Mammary epithelial cell (primary cell): ENCODE measurements around the gene ARSK.

Experiments used
- CTCF ChIP-seq, 2 donors: IDR thresholded peaks in 1 of 2; conservative IDR thresholded peaks in 1 of 2; 2 replicates each; pipeline ENCODE4 v1.5.1; 2011 to 2012; ENCODE audit warnings: inconsistent platforms in 2 of 2, low read length in 2 of 2, mild to moderate bottlenecking in 2 of 2, control low read depth in 1 of 2, low read depth in 1 of 2; ENCODE audit not compliant: insufficient read depth in 1 of 2; ENCODE audit errors: extremely low read depth in 1 of 2
- EZH2 ChIP-seq: IDR thresholded peaks from 2 replicates; pipeline ENCODE4 v1.6.1; 2012; ENCODE audit warnings: low read length, inconsistent platforms, borderline replicate concordance

GRCh38 chr5:95624368-95624767, 69.5 kb downstream of the ARSK start:
- TF ChIP-seq CTCF (conservative IDR thresholded peaks at IDR 0.05 in 1 of 2, IDR thresholded peaks at IDR 0.05 in 1 of 2; ENCODE audit: extremely low read depth in 1 of 2, insufficient read depth in 1 of 2, low read depth in 1 of 2, low read length in 2 of 2) (no peak), EZH2 (no peak)
